Neuronal stem cell (in vitro differentiated cells): ENCODE data around the gene MAPK7.

ENCODE experiments used
- DNase-seq: peaks from one replicate; pipeline ENCODE4 v3.0.0-alpha.2; 2013; ENCODE audit warnings: low spot score
- H2AFZ ChIP-seq: one replicate; pipeline ENCODE4 v1.6.1; 2013; ENCODE audit warnings: mild to moderate bottlenecking, low read length, inconsistent platforms
- H2AK5ac ChIP-seq: 2 replicates; pipeline ENCODE4 v1.6.1; 2013; ENCODE audit warnings: low read depth, mild to moderate bottlenecking, inconsistent platforms, low read length, moderate library complexity, mixed read lengths
- H2BK120ac ChIP-seq: 2 replicates; pipeline ENCODE4 v1.6.1; 2013; ENCODE audit warnings: low read depth, mild to moderate bottlenecking, inconsistent platforms, low read length, moderate library complexity, mixed read lengths
- H2BK12ac ChIP-seq: one replicate; pipeline ENCODE4 v1.6.1; 2013; ENCODE audit warnings: low read length, inconsistent platforms
- H2BK15ac ChIP-seq: 2 replicates; pipeline ENCODE4 v1.6.1; 2013; ENCODE audit warnings: mild to moderate bottlenecking, low read length, inconsistent platforms, mixed read lengths
- H2BK5ac ChIP-seq: one replicate; pipeline ENCODE4 v1.6.1; 2013; ENCODE audit warnings: inconsistent platforms, mild to moderate bottlenecking, low read length, moderate library complexity
- H3K14ac ChIP-seq: one replicate; pipeline ENCODE4 v1.6.1; 2013; ENCODE audit warnings: low read length, inconsistent platforms
- H3K18ac ChIP-seq: 2 replicates; pipeline ENCODE4 v1.6.1; 2013; ENCODE audit warnings: low read length, inconsistent platforms
- H3K23ac ChIP-seq: 2 replicates; pipeline ENCODE4 v1.6.1; 2013; ENCODE audit warnings: low read depth, mild to moderate bottlenecking, mixed read lengths, low read length, inconsistent platforms; ENCODE audit not compliant: poor library complexity
- H3K27ac ChIP-seq: replicated peaks from 3 replicates; pipeline ENCODE4 v1.5.1; 2013; ENCODE audit warnings: low read length, inconsistent platforms
- H3K27me3 ChIP-seq, 3 experiments: 2 replicates each; pipeline ENCODE4 v1.6.1; 2013; ENCODE audit warnings: low read length in 3 of 3, mild to moderate bottlenecking in 2 of 3, inconsistent platforms in 1 of 3, low read depth in 1 of 3, mixed read lengths in 1 of 3, moderate library complexity in 1 of 3; ENCODE audit not compliant: control insufficient read depth in 3 of 3, insufficient read depth in 3 of 3
- H3K36me3 ChIP-seq, 2 donors: replicated peaks in 1 of 2; 2 replicates each; pipeline ENCODE4 v1.6.1; 2013; ENCODE audit warnings: low read length in 2 of 2; ENCODE audit not compliant: control insufficient read depth in 2 of 2, insufficient read depth in 2 of 2
- H3K4ac ChIP-seq: 2 replicates; pipeline ENCODE4 v1.6.1; 2013; ENCODE audit warnings: inconsistent platforms, mild to moderate bottlenecking, low read length, moderate library complexity
- H3K4me1 ChIP-seq, 2 donors: 1 replicate in 1 of 2; 2 replicates in 1 of 2; pipeline ENCODE4 v1.6.1; 2013; ENCODE audit warnings: low read length in 2 of 2, low read depth in 1 of 2; ENCODE audit not compliant: control insufficient read depth in 2 of 2, insufficient read depth in 1 of 2
- H3K4me2 ChIP-seq: one replicate; pipeline ENCODE4 v1.6.1; 2013; ENCODE audit warnings: mild to moderate bottlenecking, low read length, inconsistent platforms; ENCODE audit not compliant: insufficient read depth, poor library complexity, severe bottlenecking
- H3K4me3 ChIP-seq, 2 donors: 2 replicates each; pipeline ENCODE4 v1.5.1; 2013; ENCODE audit warnings: low read length in 2 of 2, mild to moderate bottlenecking in 2 of 2, inconsistent platforms in 1 of 2, moderate library complexity in 1 of 2
- H3K79me1 ChIP-seq: one replicate; pipeline ENCODE4 v1.6.1; 2013; ENCODE audit warnings: low read depth, mild to moderate bottlenecking, inconsistent platforms, low read length, moderate library complexity
- H3K9ac ChIP-seq: one replicate; pipeline ENCODE4 v1.6.1; 2013; ENCODE audit warnings: mild to moderate bottlenecking, low read depth, low read length, inconsistent platforms; ENCODE audit not compliant: poor library complexity
- H3K9me3 ChIP-seq, 2 donors: replicated peaks in 1 of 2; 2 replicates each; pipeline versions ENCODE3 to v1.6.1; 2013; ENCODE audit warnings: low read length in 2 of 2, mild to moderate bottlenecking in 2 of 2, inconsistent platforms in 1 of 2, low read depth in 1 of 2, mixed read lengths in 1 of 2, moderate library complexity in 1 of 2; ENCODE audit not compliant: control insufficient read depth in 2 of 2, insufficient read depth in 1 of 2
- H4K8ac ChIP-seq: one replicate; pipeline ENCODE4 v1.6.1; 2013; ENCODE audit warnings: low read depth, mild to moderate bottlenecking, inconsistent platforms, low read length, moderate library complexity
- H4K91ac ChIP-seq: one replicate; pipeline ENCODE4 v1.6.1; 2013; ENCODE audit warnings: low read length, low read depth, mild to moderate bottlenecking, inconsistent platforms; ENCODE audit not compliant: poor library complexity
- WGBS, 2 donors: extraction: QIAGEN DNeasy Blood & Tissue Kit; methylation state at CpG; one replicate each; pipeline ENCODE4 v1.1.7; 2013; ENCODE audit warnings: missing lambda C conversion rate in 2 of 2, mixed read lengths in 1 of 2; ENCODE audit not compliant: insufficient read length in 2 of 2, insufficient replicate concordance in 1 of 2; ENCODE audit errors: extremely low coverage in 2 of 2; 5-methylcytosine and 5-hydroxymethylcytosine counted together

Gene MAPK7

DNA sequence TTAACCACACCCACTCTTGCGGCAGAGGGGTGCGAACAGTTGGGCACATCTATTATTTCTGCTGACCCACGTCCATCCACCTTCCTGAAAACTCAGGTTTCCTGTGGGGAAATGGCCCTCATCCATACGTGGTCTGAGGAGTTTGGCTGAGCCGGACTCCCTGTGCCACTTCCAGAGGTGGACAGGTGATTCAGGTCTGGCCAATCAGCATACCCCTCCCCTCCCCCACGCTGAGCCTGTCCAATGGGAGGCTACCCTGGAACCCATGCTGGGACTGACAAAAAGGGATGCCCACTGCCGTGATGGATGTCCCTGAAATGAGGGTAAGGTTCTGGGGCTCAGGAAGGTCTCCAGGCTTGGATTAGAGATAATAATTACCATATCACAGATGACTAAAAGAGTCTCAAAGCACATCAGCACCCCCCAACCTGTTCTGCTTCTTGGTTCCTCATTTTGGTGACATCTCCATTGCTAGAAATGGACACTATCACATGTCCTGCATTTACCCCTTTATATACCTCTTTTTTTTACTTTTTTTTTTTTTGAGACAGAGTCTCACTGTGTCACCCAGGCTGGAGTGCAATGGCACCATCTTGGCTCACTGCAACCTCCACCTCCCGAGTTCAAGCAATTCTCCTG lies 5.3 kb upstream of the MAPK7 start:
- Histone ChIP-seq H2BK12ac (no peak overlapping the region), H2BK5ac (no peak overlapping the region), H3K4ac (no peak overlapping the region), H3K27ac (no peak overlapping the region), H3K36me3 (peaks cover 0 to 4% of the 10 kb centered on the region in 2 donors), H2AK5ac (no peak overlapping the region), H3K4me3 (no peak overlapping the region), H3K14ac (no peak overlapping the region), H4K91ac (peak overlapping the region; percentile 46), H3K9ac (no peak overlapping the region), H3K18ac (no peak overlapping the region), H4K8ac (no peak overlapping the region), H2AFZ (no peak overlapping the region), H2BK15ac (no peak overlapping the region), H3K79me1 (no peaks in the 10 kb centered on the region), H3K27me3 (no peaks in the 10 kb centered on the region), H3K9me3 (no peaks in the 10 kb centered on the region), H3K4me2 (no peak overlapping the region), H3K23ac (no peak overlapping the region), H2BK120ac (no peak overlapping the region), H3K4me1 (peaks cover 0 to 3% of the 10 kb centered on the region in 2 donors)
- no CpG with 5 or more reads among the region's 8 CpGs for WGBS, 2 donors
- no peak for DNase-seq

DNA sequence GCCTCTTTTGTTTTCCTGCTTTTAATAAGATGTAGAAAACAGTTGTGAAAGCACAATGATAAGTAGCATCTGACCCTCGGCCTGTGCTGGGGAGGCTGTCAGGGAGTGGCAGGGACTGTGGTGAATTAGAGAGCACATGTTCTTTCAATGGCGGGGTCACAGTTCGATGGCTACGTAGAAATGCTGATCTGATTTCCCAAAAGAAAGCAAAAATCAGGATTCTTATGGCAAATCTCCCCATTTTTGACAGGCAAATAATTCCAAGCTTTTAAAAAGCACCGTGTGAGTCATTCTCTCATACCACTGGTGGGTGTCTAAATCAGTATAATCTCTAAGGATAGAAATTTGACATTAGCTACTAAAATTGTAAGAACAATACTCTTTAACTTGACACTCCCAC lies 4.2 kb upstream of the MAPK7 start:
- no peak overlapping the region for H3K18ac ChIP-seq
- no peak overlapping the region for H2AFZ ChIP-seq
- DNase-seq, result no peak
- no peak overlapping the region for H3K4me3 ChIP-seq
- peaks cover 4% of the 10 kb centered on the region for H3K79me1 ChIP-seq
- no peak overlapping the region for H4K91ac ChIP-seq
- WGBS, 2 donors, result no CpG with 5 or more reads among the region's 5 CpGs
- no peak overlapping the region for H3K23ac ChIP-seq
- H3K4me2 ChIP-seq, result no peak overlapping the region
- no peak overlapping the region for H3K14ac ChIP-seq
- no peaks in the 10 kb centered on the region for H3K9me3 ChIP-seq
- no peak overlapping the region for H2BK12ac ChIP-seq
- no peak overlapping the region for H2AK5ac ChIP-seq
- no peak overlapping the region for H3K4ac ChIP-seq
- no peak overlapping the region for H3K9ac ChIP-seq
- H4K8ac ChIP-seq, result no peak overlapping the region
- H2BK15ac ChIP-seq, result no peak overlapping the region
- no peak overlapping the region for H2BK120ac ChIP-seq
- no peaks in the 10 kb centered on the region for H3K27me3 ChIP-seq
- H3K36me3 ChIP-seq, result peaks cover 0 to 6% of the 10 kb centered on the region in 2 donors
- H2BK5ac ChIP-seq, result no peak overlapping the region
- H3K4me1 ChIP-seq, result peaks cover 3 to 5% of the 10 kb centered on the region in 2 donors
- no peak overlapping the region for H3K27ac ChIP-seq

DNA sequence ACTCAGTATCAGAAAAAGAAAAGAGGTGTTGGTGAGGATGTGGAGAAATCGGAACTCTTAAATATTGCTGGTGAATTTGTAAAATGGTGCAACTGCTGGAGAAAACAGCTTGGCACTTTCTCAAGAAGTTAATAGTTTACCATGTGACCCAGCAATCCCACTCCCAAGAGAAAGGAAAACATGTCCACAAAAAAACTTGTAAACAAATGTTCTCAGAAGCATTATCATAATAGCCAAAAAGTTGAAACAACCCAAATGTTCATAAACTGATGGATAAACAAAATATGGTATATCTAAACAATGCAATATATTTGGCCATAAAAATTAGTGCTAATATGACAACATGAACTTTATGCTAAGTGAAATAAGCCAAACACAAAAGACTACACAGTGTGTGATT lies 2.6 kb upstream of the MAPK7 start:
- Histone ChIP-seq H2BK5ac (no peak overlapping the region), H3K18ac (no peak overlapping the region), H2AK5ac (no peak overlapping the region), H3K27ac (no peak overlapping the region), H2BK120ac (no peak overlapping the region), H3K4ac (no peak overlapping the region), H3K9me3 (no peaks in the 10 kb centered on the region), H2BK12ac (no peak overlapping the region), H3K36me3 (peaks cover 12 to 22% of the 10 kb centered on the region in 2 donors), H4K8ac (no peak overlapping the region), H3K23ac (no peak overlapping the region), H3K9ac (no peak overlapping the region), H2BK15ac (no peak overlapping the region), H3K79me1 (peaks cover 6% of the 10 kb centered on the region), H3K4me3 (no peak overlapping the region), H3K4me2 (no peak overlapping the region), H4K91ac (no peak overlapping the region), H3K4me1 (peaks cover 9 to 11% of the 10 kb centered on the region in 2 donors), H2AFZ (no peak overlapping the region), H3K27me3 (no peaks in the 10 kb centered on the region), H3K14ac (no peak overlapping the region)
- no peak for DNase-seq
- WGBS, 2 donors, result no CpG with 5 or more reads among the region's 1 CpG

DNA sequence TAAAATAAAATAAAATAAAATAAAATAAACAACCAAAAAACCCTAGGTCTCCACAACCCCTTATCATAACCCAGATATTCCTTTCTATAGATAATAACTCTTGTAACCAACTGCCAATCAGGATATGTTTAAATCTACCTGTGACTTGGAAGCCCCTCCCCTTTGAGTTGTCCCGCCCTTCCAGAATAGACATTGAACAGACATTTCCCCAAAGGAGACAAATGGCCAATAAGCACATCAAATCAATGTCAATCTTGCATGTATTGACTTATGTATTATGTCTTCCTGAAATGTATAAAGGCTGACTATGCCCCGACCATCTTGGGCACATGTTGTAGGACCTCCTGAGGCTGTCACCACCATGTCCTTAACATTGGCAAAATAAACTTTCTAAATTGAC lies 1.5 kb upstream of the MAPK7 start:
- Histone ChIP-seq H3K23ac (no peak overlapping the region), H3K27ac (no peak overlapping the region), H3K4me3 (peak overlapping the region; percentile 45 to 93), H2AK5ac (no peak overlapping the region), H3K14ac (no peak overlapping the region), H2BK15ac (no peak overlapping the region), H2BK5ac (no peak overlapping the region), H3K18ac (no peak overlapping the region), H3K4me2 (no peak overlapping the region), H3K79me1 (peaks cover 9% of the 10 kb centered on the region), H2BK12ac (no peak overlapping the region), H2AFZ (peak overlapping the region; percentile 98), H2BK120ac (no peak overlapping the region), H3K36me3 (peaks cover 19 to 32% of the 10 kb centered on the region in 2 donors), H3K4ac (no peak overlapping the region), H4K8ac (no peak overlapping the region), H3K4me1 (peaks cover 9 to 11% of the 10 kb centered on the region in 2 donors), H4K91ac (no peak overlapping the region), H3K9ac (no peak overlapping the region), H3K27me3 (no peaks in the 10 kb centered on the region), H3K9me3 (no peaks in the 10 kb centered on the region)
- DNase-seq, result no peak
- WGBS, 2 donors, result no CpG with 5 or more reads among the region's 2 CpGs
